Measurements from ENCODE around the gene SMAD3. TPM values are rescaled to one million over a fixed set of nuclear protein-coding genes. Genes with fewer than 3 reads are reported as not detected.
A peak's percentile ranks its signal among the peaks of the same experiment; 100 is the strongest.

The SMAD3 gene
- total RNA-seq, 1 experiment from 2014 or later: 35.4 TPM

DNA sequence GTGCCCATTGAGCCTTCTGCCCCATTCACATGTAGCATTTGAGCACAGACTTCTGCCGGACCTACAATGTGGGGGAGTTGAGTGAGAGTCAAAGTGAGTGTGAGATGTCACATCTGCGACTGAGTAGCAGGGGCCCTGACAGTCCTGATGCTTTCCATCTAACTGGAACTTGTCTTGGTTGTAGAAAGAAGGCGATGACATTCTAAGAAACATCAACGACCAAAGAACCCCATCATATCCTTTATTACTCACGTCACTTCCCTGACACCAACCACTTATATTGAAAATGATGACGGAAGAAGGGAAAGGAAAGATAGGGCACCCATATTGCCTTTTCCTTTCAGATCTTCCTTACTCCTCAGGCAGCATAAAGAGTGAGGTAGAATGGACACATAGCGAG lies 30.5 kb downstream of the SMAD3 start:
- no peak for DNase-seq (ENCODE audit: low read depth)

GRCh38 chr15:67096546-67097294 lies 31.3 kb downstream of the SMAD3 start:
- peak; percentile 61 for DNase-seq (ENCODE audit: low read depth)

DNA sequence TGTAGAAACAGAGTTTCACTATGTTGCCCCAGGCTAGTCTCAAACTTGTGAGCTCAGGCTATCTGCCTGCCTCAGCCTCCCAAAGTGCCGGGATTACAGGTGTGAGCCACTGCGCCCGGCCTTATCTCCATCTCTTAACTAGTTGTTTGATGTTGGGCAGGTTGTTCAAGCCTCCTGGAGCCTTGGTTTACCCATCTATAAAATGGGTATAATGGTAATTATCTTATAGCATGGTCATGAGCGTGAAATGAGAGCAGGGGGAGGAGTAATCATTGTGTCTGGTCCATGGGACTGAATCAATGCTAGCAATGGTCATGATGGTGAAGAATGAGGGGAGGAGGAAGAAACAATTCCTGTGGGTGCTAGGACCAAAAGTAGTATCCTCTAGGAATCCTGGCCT lies 32.0 kb downstream of the SMAD3 start:
- no peak for DNase-seq (ENCODE audit: low read depth)

DNA sequence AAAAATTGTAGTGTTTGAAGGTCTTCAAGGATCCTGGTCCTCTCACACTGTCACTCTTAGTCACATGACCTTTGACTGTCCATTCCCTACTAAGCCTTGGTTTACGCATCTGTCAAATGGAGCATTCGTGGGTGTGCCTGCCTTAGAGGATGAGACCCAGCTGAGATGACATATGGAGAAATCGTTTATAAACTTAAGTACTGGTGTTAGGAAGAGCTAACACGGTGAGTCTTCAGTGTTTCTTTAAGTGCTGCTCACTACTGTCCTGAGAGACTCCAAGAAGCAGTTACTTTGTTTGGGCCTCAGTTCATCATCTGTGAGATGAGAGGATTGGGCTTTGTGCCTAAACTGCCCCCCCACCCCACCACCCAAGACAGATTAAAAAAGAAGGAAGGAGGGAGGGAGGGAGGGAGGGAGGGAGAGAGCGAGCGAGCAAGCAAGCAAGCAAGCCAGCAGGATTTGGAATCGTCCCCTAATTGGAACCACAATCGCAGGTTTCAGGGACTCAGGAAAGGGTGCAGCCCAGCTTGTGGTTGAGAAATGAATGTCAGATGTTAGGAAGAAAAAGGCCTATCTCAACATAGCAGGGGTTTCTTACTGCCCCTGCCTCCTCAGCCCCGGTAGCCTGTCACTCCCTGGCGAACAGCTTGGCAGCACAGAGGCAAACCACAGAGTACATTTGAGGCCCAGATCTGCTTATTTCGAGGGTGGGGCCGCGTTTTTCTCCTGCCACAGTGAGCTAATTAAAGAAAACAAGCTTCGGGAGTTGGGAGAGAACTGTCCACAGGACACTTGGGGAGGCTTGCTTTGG lies 32.7 kb downstream of the SMAD3 start:
- peak; percentile 96 for DNase-seq (ENCODE audit: low read depth)

DNA sequence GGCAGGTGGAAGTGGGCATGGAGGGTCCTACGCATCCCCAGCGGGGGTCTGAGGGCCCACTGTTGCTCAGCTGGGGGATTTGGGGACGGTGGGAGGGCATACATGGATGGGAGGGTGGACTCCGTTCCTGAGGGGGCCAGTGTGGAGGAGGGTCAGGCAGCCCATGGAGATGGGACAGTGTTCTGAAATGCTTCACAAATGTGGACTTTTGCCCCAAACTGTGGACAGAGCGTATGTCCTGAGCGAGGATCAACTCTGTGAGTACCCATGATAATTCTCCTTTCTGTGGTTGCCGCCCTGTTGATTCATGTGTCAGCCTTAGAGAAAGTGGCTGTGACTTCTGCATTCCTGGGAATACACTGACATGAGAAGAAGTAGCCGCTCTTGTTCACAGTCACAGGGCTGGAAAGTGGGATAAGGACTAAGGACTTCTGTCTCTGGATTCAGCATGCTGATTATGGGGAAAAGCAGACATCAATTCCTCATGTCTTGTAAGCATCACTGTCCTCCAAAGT lies 33.4 kb downstream of the SMAD3 start:
- peak; percentile 54 for DNase-seq (ENCODE audit: low read depth)

GRCh38 chr15:67100124-67100791 lies 34.9 kb downstream of the SMAD3 start:
- peak; percentile 41 for DNase-seq (ENCODE audit: low read depth)

GRCh38 chr15:67100801-67101581 lies 35.6 kb downstream of the SMAD3 start:
- no peak for DNase-seq (ENCODE audit: low read depth)

GRCh38 chr15:67101911-67102598 lies 36.7 kb downstream of the SMAD3 start:
- DNase-seq (ENCODE audit: low read depth): peak; percentile 90

GRCh38 chr15:67102599-67102929 lies 37.2 kb downstream of the SMAD3 start:
- no peak for DNase-seq (ENCODE audit: low read depth)

- DNase-seq (ENCODE audit: low read depth): no peak
Observed at GRCh38 chr15:67103021-67103420, 37.6 kb downstream of the SMAD3 start.

- DNase-seq (ENCODE audit: low read depth): no peak
Observed at GRCh38 chr15:67103432-67103831, 38.0 kb downstream of the SMAD3 start.

DNA sequence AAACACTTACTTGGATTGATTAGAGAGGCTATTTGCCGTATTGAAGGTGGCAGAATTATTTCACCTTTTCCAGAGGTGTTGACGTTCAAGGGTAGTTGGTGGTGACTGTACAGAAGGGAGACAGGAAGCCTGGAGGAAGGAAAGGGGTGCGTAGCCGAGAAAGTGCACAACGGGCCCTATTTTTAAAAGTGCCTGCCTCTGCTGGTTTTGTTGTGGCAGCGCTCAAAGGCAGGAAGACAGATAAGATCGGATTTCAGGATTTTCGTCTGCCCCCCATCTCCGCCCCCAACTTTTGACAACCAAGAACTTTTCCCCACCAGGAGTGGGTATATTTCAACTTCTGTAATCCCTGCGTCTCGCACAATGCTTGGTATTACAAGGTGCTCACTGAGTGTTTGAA lies 38.5 kb downstream of the SMAD3 start:
- no peak for DNase-seq (ENCODE audit: low read depth)

GRCh38 chr15:67104510-67104909 lies 39.1 kb downstream of the SMAD3 start:
- DNase-seq (ENCODE audit: low read depth): no peak

DNA sequence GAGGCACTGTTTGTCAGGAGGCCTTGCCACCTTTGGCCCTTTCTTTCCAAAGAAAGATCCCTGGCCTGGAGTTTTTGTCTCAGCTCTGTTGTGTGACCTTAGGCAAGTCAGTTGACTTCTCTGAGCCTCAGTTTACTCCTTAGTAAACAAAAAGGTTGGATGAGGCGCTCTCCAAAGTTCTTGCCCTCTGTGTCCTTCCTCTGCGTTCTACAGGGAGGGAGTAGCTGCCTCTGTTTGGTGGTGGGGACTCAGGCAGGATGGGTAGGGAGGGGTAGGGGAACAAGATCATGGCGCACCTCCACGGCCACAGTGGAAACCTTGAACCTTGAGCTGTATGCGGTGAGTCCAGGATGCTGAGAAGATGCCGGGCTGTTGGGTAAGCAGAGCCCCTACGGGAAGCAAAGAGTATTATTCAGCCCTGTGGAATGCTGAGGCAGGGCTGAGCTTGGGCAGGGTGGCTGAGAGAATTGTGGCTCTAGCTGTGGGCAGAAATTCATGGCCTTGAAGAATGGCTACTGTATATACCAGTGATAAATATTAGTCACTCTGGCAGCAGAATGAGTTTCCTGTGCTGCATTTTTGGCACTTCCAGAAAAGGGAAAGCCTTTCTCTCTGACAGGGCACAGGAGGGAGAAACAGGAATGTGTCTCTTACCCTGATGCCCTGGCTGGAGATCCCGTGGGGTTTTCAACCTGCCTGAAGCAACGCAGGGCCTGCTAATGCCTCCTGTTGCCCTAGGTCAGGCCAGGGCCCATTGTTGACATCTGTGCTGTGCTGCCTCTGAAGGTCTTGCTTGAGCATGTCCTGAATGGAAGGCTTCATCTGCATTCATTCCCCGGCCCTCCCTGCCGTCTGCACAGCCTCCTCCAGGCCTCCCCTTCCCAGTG lies 39.9 kb downstream of the SMAD3 start:
- DNase-seq (ENCODE audit: low read depth): peak; percentile 97

DNA sequence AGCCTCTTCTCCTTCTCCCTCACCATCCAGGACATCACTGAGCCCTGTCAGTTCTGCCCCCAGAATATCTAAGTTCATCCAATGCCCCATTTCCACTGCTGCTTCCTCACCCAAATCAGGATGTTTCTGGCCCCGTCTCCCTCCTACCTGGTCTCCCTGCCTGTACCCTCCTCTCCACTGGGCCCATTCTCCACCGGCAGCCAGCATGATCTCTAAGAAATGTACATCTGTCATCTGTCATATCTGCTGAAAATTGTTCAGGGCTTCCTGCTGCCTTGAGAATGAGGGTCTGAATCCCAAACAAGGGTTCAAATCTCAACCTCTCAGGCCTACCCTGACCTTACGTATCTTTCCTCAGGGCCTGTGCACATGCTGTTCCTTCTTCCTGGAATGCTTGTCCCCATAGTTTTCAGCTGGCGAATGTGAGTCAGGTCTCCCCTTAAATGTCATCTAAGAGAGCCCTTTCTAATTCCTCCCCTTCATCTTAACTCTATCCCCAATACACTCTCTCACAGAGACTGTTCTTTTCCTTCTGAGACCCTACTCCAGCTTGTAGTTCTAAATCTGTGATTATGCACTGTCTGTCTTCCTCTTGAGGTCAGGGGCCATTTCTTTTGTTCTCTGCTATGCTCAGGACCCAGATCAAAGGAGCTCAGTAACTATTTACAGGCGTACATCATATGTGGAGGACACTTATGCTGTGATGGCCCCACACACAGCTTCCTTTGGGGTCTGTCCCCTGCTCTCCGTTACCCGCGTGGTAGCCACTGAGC lies 40.8 kb downstream of the SMAD3 start:
- DNase-seq (ENCODE audit: low read depth): no peak

- no peak for DNase-seq (ENCODE audit: low read depth)
Observed at GRCh38 chr15:67106764-67107013, 41.3 kb downstream of the SMAD3 start.

GRCh38 chr15:67107014-67107812 lies 41.8 kb downstream of the SMAD3 start:
- peak; percentile 99 for DNase-seq (ENCODE audit: low read depth)

- peak; percentile 87 for DNase-seq (ENCODE audit: low read depth)
Observed at GRCh38 chr15:67108122-67108961, 42.9 kb downstream of the SMAD3 start.

Data from LHCN-M2 (cell line).